ENCODE measurements around the gene RPS27A.
A peak's percentile ranks its signal among the peaks of the same experiment; 100 is the strongest.
"Not testable (repeated sequence)": the region's sequence is repeated elsewhere in the genome, so short reads cannot be mapped to it uniquely, and the experiment has no call there.

RPS27A gene

GRCh38 chr2:55239656-55240222 is 7.3 kb downstream of the RPS27A start:
- no peak for DNase-seq

DNA sequence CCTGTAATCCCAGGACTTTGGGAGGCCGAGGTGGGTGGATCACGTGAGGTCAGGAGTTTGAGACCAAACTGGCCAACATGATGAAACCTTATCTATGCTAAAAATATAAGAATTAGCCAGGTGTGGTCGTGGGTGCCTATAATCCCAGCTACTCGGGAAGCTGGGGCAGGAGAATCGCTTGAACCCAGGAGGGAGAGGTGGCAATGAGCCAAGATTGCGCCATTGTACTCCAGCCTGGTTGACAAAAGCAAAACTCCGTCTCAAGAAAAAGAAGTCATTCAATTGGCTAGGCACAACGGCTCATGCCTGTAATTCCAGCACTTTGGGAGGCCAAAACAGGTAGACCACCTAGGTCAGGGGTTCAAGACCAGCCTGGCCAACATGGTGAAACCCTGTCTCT is 9.1 kb downstream of the RPS27A start:
- DNase-seq: not testable (repeated sequence)

GRCh38 chr2:55242617-55243016 is 10.1 kb downstream of the RPS27A start:
- DNase-seq: no peak

DNA sequence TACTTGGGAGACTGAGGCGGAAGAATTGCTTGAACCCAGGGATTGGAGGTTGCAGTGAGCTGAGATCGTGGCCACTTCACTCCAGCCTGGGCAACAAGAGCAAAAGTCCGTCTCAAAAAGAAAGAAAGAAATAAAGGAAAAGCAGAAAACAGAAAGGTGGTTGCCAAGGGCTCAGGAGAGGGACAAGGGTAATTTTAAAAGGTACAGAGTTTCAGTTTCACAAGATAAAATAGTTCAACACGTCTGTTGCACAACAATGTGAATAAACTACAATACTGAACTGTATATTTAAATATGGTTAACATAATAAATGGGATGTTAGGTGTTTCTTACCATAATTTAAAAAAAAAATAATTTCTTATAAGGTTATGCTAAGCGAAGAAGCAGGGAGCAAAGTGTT is 12.9 kb downstream of the RPS27A start:
- DNase-seq: no peak

- no peak for DNase-seq
Observed at GRCh38 chr2:55247025-55247424, 14.5 kb downstream of the RPS27A start.

DNA sequence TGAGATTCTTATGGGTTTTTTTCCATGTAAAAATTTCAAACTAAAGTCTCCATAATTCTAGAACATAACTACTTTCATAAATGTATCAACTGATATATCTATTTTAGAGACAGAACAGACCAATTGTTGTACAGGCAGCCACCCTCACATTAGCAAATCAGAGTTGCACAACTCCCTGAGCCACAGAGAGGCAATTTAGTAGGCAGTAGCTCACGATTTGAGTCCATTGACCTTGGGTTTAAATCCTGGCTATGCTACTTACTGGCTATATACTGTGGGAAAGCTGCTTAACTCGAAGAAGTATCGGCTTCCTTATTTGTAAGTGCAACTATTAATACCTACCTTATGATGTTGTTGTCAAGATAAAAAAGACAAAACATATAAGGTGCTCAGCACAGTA is 20.3 kb downstream of the RPS27A start:
- DNase-seq: no peak

GRCh38 chr2:55259586-55259985 is 27.1 kb downstream of the RPS27A start:
- DNase-seq: not testable (repeated sequence)

- no peak for DNase-seq
Observed at GRCh38 chr2:55268288-55268906, 35.9 kb downstream of the RPS27A start.

DNA sequence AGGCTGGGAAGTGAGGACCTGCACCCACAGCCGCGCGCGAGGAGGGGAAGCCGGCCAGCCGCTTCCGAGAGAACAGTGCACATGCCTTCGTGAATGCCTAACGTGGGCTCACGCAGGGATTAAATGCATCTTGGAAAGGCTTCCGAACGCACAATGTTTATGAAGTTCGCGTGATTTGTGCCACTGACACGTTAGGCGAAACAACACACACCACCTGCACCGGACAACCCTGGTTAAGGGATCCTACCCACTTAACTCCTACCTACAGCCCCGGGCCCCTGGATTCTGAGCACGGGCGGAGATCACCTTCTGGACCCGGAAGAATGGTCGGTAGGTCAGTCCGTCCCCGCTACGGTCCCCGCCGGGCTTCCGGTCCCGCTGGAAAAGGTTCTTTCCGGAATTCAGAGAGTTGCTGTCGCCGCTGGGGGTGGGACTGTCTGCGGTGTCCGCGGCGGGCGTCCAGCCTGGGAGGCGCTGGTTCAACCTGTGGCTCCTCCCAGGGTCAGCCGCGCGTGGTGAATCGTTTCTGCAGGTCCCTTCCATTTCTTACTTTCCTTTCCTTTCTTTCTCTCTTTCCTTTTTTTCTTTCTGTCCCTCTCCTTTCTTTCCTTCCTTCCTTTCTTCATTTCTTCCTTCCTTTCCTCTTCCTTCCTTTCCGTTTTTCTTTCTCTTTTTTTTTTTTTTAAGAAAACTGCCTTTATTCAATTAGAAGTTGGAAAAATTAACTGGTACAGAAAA is 36.6 kb downstream of the RPS27A start, which contains the start of gene MTIF2:
MTIF2 (minus strand) TSS at position 325 of the 738 bp plus-strand sequence. CDS start 5,373 bp downstream, outside the sequence.
- DNase-seq: peak; percentile 84

GRCh38 chr2:55269645-55269990 is 37.1 kb downstream of the RPS27A start:
- no peak for DNase-seq

GRCh38 chr2:55274346-55274745 is 41.9 kb downstream of the RPS27A start:
- DNase-seq: not testable (repeated sequence)

DNA sequence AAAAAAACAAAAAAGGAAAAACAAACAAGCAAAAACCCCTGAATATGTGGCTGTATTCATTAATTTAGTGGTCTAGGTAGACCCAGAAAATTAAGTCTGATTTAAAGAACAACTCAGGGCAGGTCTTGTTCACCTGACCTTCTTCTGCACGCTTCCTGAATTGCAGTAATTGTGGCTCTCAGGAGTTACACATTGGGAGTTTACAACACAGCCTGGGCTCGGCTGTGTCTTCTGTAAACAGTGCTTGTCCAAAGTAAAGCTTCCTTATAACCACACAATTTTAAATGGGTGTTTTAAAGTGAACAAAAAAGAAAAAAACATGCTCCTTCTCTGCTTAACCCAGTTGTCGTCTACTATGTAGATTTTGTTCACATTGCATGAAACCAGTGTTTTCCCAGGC is 44.8 kb downstream of the RPS27A start:
- no peak for DNase-seq

- DNase-seq: not testable (repeated sequence)
Observed at GRCh38 chr2:55279214-55279835, 46.8 kb downstream of the RPS27A start.

DNA sequence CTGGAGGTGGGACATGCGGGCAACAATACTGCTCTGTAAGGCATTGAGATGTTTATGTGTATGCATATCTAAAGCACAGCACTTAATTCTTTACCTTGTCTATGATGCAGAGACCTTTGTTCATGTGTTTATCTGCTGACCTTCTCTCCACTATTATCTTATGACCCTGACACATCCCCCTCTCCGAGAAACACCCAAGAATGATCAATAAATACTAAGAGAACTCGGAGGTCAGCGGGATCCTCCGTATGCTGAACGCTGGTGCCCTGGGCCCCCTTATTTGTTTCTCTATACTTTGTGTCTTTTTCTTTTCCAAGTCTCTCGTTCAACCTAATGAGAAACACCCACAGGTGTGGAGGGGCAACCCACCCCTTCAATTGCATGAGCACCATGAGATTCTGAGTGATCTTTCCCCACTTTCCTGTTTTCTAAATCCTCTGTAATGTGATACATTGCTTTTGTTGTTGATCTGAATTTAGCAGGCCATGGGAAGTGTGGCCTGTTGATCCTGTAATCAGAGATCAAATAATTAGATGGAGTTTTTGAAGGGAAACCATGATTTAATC is 47.5 kb downstream of the RPS27A start:
- not testable (repeated sequence) for DNase-seq

DNA sequence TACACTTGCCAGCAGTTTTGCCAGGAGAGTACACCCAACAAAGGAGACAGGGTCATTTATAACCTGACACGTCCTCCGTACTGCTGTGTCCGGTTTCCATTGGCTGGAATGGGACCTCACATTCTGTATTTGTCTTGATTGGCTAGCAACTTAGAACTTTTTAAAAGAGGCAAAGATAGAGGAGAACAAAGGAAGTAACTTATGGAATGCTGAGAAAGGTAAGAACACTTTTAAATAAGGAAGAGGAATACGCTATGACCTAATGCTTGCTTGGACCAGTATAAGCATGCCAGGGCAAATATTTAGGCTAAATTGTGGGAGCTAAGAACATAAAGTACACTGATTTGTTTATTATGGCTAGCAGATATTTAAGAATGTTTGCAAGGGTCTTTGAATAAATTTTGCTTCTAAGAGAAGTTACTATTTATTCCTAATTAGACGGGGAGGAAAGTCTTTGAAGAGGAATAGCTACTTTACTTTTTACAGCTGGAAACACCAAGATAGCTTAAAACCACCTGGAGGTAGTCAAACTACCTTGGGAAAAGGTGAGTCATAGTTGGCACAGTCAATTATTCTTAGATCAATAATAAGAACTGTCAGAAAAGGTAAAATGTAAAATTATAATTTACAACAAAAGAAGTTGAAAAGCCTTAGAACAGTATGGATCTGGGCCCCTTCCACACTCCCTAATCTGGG is 48.5 kb downstream of the RPS27A start:
- DNase-seq: not testable (repeated sequence)

DNA sequence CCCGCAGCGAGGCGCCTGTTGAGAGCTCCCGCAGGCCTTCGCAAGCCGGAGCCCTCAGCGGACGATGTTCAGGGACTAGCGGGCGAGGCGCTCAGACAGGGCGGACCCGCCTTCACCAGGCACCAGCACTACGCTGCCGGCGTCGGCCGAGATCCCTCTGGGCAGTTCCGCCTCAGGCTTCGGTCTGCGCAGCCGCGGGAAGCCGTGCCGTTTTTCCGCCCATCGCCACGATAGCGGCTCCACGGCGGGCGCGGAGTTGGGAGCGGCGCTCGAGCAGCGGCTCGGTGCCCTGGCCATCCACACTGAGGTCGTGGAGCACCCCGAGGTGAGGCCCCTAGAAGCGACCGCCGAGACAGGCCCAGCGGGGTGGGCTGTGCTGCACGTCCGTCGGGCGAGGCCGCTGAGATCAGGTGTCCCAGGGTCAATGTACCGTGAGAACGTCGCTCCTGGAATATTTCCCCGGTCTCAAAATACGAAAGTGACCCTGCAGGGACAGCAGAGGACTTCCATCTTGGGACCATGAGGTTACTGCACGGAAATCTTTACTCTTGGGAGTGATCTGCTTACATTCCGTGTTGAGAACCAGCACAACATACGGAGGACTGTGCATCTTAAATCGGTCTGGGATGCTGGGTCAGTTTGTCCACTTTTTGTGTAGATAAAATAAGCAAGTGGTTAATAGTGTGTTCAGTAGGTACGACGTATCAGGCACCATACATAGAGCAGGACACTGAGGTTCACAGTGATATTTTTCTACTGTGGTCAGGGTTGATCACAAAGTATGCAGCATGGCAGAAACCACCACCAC is 49.8 kb downstream of the RPS27A start:
- DNase-seq: peak; percentile 57

- no peak for DNase-seq
Observed at GRCh38 chr2:55283083-55283482, 50.6 kb downstream of the RPS27A start.
